AG04449 (cell line): ENCODE data around the gene SNTG2.

ENCODE experiments used
- CTCF ChIA-PET: fragments of 350-600 bp; formaldehyde crosslinking; extraction: SDS; loops from one replicate; lab custom pipeline; 2021; ENCODE audit warnings: antibody characterized with exemption; lab: Yijun Ruan, JAX
- POLR2A ChIA-PET: fragments of 400-600, 350-600 bp; formaldehyde crosslinking; extraction: SDS; loops from one replicate; lab custom pipeline; 2020; ENCODE audit warnings: antibody characterized with exemption, inconsistent platforms; lab: Yijun Ruan, JAX
- DNase-seq: peaks from one replicate; pipeline ENCODE4 v3.0.0-alpha.2; 2010; ENCODE audit warnings: low read depth, low spot score
- H3K4me3 ChIP-seq: 2 replicates; pipeline ENCODE4 v1.5.1; 2011; ENCODE audit warnings: low read depth, mild to moderate bottlenecking, control low read depth, low read length
- TF ChIP-seq, protein P1 (sequence below): IDR thresholded peaks from one replicate; pipeline ENCODE4 v1.5.1; 2011; ENCODE audit warnings: mild to moderate bottlenecking, moderate library complexity, low read length, control low read depth, inconsistent platforms; ENCODE audit not compliant: insufficient read depth; ENCODE audit errors: missing control alignments

The SNTG2 gene

DNA sequence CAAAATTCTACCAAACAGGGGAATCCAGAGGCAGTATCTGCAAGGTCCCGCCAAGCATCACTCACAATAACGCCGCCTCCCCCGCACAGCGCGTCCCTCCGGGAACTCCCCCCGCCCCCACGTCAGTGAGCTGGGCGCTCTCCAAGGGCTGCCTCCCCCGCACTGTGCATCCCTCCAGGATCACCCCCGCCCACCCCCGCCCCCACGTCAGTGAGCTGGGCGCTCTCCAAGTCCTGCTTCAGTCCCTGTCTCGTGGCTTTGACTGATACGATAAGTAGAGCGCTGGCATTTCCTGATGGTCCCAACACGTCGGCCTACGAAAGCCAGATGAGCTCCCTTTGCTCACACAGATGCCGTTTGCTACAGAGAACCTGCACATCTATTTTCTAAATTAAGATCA is 331.9 kb downstream of the SNTG2 start:
- TF ChIP-seq, protein P1, sequence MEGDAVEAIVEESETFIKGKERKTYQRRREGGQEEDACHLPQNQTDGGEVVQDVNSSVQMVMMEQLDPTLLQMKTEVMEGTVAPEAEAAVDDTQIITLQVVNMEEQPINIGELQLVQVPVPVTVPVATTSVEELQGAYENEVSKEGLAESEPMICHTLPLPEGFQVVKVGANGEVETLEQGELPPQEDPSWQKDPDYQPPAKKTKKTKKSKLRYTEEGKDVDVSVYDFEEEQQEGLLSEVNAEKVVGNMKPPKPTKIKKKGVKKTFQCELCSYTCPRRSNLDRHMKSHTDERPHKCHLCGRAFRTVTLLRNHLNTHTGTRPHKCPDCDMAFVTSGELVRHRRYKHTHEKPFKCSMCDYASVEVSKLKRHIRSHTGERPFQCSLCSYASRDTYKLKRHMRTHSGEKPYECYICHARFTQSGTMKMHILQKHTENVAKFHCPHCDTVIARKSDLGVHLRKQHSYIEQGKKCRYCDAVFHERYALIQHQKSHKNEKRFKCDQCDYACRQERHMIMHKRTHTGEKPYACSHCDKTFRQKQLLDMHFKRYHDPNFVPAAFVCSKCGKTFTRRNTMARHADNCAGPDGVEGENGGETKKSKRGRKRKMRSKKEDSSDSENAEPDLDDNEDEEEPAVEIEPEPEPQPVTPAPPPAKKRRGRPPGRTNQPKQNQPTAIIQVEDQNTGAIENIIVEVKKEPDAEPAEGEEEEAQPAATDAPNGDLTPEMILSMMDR = no peak
- no peak for DNase-seq
- CTCF ChIA-PET = no interaction called here
- no peak overlapping the region for H3K4me3 ChIP-seq
- POLR2A ChIA-PET = no interaction called here

DNA sequence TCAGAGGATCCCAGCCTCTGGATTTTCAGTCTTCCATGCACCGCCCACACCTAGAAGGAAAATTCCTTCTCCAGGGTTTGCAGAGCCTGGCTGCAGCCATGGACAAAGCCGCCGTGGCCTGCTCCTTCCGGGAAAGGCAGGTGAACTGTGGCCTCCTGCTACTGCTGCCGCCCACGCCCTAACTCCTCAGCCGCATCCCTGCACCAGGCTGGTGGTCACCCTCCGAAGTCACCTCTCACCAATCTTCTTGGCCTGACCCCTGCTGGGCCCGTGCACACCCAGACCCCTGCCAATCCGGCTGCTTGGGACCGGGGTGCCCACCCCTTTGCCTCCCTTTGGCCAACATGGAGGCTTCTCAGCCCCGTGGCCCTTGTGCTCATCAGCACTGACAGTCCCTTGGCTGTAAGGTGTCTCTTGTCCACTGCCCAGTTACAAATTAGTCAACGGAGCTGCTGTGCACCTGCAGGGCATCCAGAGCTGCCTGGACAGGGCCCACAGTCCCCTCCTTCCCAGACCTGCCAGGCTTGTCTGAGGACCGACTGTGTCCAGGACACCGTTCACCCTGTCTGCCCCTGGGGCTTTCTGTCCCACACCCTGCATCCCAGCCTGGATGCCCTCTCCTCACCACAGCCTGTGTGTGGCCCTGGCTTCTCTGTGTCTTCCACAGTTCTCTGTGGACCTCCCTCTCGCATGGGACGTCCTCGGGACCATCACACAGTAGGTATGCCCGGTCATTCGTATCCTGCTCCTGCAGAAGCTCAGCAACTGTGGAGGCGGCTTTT is 332.6 kb downstream of the SNTG2 start:
- ChIA-PET CTCF (no interaction called here), POLR2A (no interaction called here)
- TF ChIP-seq, protein P1 = no peak
- DNase-seq = no peak
- H3K4me3 ChIP-seq = no peak overlapping the region

DNA sequence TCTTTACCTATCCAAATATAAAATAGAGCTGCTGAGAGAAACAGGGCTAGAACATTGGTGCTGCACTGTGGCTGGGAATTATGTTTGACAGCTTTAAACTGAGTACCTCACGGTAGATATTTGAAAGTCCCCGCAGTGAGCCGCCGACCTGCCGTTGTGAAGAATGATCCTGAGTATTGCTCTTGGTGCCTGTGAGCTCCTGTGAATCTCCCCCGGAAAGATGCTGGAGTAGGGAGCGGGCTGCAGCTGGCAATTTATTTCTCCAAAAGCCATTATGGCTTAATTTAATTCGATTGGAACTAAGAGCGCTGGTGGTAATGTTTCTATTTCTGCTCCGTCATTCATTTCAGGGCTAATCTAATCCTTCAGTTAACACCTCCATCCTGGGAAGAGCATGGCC is 333.2 kb downstream of the SNTG2 start:
- ChIA-PET POLR2A (no interaction called here), CTCF (no interaction called here)
- TF ChIP-seq, protein P1 = no peak
- no peak for DNase-seq
- no peak overlapping the region for H3K4me3 ChIP-seq

DNA sequence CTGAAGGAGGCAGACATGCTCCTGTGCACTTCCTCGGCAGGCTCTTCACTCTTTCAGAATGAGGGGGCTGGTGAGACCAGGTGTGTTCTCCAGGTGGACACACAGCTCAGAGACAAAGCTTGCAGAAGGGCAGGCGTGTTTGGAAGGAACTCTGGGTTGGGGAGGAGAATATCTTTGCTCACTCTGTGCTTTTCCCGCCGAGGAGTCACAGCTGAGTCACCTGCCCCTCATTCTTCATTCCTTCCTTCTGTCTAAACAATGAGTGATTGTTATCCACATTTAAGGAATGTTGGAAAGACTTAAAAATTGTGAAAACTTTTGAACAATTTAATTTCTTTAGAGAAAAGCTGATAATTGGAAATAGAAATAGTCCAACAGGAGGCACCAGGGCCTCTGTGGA is 336.3 kb downstream of the SNTG2 start:
- H3K4me3 ChIP-seq = no peak overlapping the region
- POLR2A ChIA-PET = no interaction called here
- TF ChIP-seq, protein P1 = no peak
- DNase-seq = no peak
- CTCF ChIA-PET = no interaction called here

DNA sequence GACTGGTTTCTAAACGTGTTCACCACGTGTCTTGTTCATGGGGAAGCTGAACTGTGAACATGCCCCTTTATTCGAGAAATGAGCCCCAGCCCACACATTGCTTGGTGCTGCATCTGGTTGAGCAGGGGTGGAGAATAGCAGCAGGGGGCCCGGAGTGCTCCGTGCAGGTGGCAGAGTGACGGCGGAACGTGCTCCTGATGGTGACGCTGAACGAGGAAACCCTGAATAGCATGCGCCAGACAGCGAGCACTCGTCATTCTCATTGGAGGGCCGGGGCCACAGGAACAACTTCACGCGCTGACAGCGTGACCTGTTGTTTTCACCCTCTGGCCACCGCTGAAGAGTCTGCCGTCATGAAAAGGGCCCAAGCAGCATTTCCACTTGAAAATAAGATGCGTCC is 336.8 kb downstream of the SNTG2 start:
- CTCF ChIA-PET = no interaction called here
- H3K4me3 ChIP-seq = no peak overlapping the region
- TF ChIP-seq, protein P1 = no peak

DNA sequence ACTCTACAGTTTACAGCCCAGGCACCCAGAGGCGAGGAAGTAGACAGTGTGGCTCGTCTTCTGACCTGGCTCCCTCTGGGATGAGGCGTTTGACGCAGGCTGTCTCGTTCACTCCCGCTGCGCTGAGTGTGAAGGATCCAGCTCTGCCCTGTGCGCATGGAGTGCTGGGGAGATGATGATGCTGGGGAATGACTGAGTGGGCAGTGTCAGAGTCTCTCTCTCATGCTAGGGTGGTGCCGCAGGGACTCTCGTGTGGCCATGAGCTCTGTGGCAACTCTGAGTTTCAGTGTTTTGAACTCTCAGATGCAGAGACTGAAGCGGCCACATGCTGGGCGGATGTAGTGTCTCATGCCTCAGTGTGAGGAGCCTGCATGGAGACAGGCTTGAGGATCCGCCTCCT is 344.3 kb downstream of the SNTG2 start:
- no peak for DNase-seq

More for the DNA sequence above, 336.8 kb downstream of the SNTG2 start:
- DNase-seq = no peak
- POLR2A ChIA-PET = no interaction called here

More for the DNA sequence above, 344.3 kb downstream of the SNTG2 start:
- POLR2A ChIA-PET = no interaction called here
- H3K4me3 ChIP-seq = no peak overlapping the region
- CTCF ChIA-PET = no interaction called here
- TF ChIP-seq, protein P1 = no peak
